Stimulated activated CD4-positive, alpha-beta T cell treated with anti-CD3 and anti-CD28 coated beads, Interleukin-1b, Interleukin-23, amount 100 ng/mL, for 1 hour (primary cell): Measurements from ENCODE around the gene TRMT5.

Experiments used
- DNase-seq, 2 donors: peaks; one replicate each; pipeline ENCODE4 v3.0.0-alpha.2; 2020; ENCODE audit warnings: low read depth in 2 of 2

Gene TRMT5

DNA sequence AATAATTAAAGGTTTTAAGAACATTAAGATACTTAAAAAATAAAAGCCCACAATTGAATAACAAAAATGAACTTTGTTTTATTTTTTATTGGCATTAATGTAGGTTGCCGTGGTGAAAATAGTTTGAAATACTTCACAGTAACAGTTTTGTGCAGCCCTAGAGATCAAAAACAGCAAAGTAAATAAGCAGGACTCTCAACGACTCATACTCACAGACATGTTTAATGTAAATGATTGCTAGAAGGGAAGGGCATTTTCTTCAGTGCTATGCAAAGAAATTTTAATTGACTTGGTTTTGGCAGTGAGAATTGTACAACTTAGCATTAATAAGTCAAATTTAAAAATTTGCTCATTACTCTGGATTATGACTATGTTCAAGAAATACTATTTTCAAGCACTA lies 16.0 kb downstream of the TRMT5 start:
- no peak for DNase-seq

DNA sequence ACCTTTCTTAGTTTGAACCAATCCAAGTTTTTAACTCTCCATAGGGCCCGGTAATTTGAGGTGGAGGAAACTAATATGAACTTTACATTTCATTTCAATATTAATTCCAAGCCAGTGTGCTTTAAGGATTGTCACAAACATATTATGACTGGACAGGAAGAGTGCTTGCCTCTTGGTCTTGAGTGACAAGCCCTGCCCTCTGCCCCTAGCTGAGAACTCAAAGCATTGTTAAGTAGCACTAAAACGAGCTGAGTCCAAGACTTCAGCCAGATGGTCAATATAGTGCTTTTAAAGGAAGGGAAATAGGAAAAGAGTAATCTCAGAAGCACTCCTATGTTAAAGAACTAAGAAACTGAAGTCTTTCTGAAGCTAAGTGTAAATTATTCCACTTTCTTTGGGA lies 17.1 kb downstream of the TRMT5 start:
- no peak for DNase-seq

DNA sequence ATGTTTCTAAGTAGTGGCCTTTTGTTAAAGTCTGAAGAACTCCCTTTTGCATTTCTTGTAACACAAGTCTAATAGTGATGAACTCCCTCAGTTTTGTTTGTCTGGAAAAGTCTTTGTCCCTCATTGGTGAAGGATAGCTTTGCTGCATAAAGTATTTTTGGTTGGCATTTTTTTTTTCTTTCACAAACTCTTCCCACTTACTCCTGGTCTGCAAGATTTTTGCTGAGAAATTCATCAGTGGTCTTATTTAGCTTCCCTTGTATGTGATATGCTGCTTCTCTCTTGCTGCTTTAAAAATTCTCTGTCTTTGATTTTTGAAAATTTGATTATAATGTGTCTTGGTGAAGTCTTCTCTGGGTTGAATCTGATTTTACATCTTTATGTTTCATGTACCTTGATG lies 22.7 kb downstream of the TRMT5 start:
- DNase-seq = no peak

DNA sequence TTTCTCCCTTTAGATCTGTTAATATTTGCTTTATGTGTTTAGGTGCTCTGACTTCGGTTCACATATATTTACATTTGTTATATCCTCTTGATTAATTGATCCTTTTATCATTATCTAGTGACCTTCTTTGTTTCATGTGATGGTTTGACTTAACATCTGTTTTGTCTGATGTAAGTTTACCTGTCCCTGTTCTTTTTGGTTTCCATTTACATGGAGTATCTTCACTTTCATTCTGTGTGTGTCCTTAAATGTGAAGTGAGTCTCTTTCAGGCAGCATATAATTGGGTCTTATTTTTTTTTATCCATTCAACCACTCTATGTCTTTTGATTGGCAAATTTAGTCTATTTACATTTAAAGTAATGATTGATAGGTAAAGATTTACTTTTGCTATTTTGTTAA lies 24.2 kb downstream of the TRMT5 start:
- no peak for DNase-seq

DNA sequence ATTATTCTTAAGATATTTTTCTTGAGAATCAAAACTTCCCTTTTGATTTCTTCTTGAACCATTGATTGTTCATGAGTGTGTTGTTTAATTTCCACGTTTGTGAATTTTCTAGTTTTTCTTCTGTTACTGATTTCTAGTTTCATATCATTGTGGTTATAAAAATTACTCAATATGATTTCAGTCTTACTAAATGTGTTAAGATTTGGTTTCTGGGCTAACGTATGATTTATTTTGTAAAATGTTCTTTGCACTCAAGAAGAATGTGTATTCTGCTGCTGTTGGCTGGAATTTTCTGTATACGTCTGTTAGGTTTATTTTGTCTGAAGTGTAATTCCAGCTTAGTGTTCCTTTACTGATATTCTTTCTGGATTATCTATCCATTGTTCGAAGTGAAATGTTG lies 24.7 kb downstream of the TRMT5 start:
- DNase-seq = no peak

DNA sequence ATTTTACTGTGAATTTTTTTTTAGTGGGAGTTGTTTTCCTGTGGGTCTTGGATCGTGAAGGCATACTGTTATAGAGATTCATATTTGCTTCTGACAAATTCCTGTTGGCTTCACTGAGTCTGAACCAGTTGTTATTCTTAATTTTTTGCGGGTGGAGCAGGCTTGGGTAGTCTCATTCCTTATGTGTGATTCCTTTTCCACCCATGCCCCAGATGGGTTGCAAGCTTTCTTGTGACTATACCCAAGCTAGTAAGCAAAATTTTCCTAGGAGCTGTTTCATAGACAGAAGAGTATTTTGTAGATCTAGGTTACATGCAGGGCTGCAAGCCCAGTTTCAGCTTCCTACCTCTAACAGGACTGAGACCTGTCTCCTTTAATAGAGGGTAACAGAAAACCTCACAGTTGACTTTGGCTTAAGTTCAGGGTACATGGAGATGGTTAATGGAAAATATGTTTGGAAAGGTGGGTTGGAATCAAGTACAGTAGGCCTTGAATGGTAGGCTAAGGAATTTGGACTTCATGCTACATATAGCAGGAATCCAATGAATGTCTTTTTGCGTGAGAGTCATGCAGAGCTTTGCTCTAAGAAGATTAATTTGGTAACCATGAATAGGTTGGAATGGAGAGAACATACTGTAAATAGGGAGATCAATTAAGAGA lies 29.0 kb downstream of the TRMT5 start:
- no peak for DNase-seq

DNA sequence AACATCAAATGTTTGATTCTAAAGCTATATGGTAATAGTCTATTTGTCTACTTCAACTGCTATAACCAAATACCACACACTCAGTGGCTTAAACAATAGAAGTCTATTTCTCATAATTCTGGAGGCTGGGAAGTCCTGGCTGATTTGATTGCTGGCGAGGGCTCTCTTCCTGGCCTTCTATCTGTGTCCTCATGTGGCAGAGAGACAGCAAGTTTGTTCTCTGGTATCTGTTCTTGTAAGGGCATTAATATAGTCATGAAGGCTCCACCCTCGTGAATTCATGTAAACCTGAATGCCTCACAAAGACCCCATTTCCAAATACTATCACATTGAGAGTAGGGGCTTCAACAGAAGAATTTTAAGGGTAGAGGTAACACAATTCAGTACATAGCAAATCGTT lies 34.1 kb downstream of the TRMT5 start:
- DNase-seq = no peak

DNA sequence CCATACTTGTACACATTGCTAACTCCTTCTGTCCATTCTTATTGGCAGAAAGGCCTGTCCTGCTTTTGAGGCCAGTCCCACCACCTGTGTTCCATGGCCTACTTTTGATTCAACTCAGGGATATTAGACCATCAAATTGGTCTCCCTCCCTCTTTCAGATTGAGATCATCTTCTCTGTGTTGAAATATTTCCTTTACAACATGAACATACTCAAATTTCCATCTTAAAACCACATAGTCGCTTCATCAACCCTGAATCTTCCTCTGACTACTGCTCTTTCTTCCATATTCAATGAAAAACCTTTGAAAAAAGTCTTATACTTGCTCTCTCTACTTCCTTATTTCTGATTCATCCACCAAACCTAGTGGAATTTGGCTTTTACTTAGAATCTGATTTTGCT lies 34.9 kb downstream of the TRMT5 start:
- no peak for DNase-seq

DNA sequence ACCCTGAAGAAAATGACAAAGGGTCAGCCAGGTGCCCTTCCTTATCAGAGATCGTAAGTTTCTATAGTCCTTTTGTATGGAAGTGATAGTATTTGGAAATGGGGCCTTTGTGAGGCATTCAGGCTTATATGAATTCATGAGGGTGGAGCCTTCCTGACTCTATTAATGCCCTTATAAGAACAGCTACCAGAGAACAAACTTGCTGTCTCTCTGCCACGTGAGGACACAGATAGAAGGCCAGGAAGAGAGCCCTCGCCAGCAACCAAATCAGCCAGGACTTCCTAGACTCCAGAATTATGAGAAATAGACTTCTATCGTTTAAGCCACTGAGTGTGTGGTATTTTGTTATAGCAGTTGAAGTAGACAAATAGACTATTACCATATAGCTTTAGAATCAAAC lies 36.7 kb downstream of the TRMT5 start:
- no peak for DNase-seq

DNA sequence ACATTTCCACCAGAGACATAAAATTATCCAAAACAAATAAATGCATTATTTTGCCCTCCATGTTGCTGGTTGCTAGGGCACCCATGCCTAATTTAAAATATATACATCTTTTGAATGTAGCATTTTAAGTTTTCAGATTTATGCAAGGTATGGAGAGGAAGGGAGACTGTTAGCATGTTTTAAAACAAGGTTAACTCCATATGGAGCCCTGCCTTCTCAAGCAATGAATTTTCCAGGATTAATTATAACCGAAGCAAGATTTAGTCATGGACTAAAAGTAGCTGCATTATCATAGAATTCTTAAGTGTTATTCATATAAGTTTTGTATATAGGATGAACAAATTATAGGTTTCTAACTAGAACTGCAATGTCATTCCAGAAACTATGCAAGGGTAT lies 37.2 kb downstream of the TRMT5 start:
- no peak for DNase-seq

DNA sequence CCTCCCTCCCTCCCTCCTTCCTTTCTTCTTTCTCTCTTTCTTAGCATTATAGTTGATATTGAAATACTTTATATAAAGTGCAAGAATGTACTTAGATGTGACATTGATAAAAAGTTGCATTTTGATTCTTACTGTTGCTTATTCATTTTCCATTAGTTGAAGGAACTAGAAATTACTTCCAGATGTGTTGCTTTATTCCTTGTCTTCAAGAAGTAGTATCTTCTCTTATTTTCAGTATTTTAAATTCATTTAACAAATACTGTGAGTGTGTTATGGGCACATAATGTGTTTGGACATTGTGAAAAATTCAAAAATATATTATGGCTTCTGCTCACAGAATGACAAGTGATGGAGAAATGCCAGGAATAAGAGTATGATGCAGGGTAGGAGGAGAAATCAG lies 45.6 kb downstream of the TRMT5 start:
- no peak for DNase-seq

DNA sequence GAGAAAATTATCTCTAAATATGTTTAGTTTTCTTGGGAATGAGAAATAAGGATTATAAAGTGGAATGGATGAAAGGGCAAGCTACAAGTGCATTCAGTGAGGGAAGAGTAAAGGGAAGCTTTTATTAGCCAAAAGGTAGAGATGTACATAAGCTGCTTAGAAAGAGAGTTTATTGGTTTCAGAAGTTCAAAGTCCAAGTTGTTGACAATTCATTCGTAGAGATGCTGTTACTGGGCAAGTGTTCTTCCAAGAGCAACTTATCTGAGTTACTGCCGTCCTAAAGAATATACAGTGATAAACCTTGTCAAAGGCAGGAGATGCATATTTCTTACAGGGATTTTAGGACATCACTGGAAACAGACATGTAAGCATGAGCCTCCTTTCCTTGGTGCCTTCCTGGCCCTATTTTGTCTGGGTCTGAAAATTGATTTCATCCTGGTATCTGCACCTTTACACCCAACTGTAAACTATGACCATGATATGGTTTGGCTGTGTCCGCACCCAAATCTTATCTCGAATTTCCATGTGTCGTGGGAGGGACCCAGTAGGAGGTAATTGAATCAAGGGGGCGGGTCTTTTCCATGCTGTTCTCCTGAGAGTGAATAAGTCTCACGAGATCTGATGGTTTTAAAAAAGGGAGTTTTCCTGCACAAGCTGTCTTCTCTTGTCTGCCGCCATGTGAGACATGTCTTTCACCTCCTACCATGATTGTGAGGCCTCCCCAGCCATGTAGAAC lies 46.8 kb downstream of the TRMT5 start:
- DNase-seq = no peak

DNA sequence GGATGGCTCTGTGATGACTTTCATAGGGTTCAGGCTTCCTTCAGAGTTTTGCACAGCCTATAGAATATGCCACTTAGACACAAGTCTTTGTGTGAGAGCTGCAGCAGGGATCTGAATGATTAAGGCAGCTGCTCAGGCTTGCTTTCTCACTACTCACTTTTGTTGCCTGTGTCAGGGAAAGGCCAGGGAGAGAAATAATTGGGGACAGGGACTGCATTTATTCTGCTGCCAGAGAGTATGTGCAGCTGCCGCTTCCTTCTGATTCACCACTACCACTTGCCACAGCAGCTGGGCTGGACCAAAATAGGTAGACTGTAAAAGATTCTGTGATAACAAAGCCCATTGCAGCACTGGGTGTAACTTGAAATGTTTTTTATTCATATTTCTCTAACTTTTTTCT lies 49.7 kb downstream of the TRMT5 start:
- no peak for DNase-seq

DNA sequence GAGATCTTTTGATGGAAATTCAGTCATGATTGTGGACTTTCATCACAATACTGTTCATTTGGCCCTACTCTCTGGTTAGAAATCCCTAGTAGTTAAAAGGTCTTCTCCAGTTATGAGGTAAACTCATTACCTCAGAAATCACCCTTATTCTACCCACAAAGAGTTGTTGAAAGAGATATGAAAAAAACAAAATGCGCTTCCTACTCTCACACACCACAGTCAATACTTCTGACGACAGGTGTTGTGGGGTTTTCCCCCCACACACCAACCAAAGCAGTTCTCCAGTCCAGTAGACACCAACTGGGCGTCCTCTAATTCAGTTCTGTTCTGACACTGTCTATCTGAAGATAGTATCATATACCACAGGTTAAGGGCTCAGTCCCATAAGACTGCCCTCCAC lies 54.9 kb downstream of the TRMT5 start:
- no peak for DNase-seq

DNA sequence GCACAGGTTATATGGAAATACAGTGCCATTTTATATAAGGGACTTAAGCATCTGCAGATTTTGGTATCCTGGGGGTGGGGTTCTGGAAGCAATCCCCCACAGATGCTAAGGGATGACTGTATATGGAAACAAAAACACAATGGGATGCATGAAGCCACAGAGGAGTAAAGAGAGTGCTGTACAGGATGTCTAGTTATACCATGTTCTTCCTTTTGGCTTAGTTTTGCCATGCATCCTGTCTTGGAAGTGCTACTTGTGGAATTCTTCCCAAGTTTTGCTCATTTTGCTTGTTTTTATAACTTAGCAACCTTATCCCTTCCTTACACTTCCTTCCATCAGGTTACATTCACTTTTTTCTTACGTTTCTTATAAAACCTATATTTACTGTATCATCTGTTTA lies 55.6 kb downstream of the TRMT5 start:
- DNase-seq = no peak

DNA sequence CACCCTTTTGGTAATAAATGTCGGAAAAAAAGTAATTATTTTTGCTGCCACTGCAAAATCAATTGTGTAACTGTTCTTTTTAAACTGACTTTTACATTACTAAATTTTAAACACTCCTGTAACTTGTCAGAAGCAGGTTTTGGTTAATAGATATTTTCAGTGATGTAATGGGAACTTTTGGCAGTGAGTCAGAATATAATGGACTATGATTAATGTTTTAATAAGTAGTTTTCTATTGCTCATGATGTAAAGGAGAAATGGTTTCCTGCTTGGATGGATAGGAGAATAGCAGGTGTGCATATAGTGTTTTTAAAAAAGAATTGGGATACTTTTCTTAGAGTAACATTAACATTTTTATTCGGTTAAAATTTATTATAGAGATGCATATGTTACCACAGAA lies 58.8 kb downstream of the TRMT5 start:
- no peak for DNase-seq
